Adrenal gland (tissue), 12 donors: ENCODE results near the gene ZNF648. TPM values are rescaled to one million over a fixed set of nuclear protein-coding genes. Genes with fewer than 3 reads are reported as not detected.
A peak's percentile ranks its signal among the peaks of the same experiment; 100 is the strongest.
"Not testable (repeated sequence)": the region's sequence is repeated elsewhere in the genome, so short reads cannot be mapped to it uniquely, and the experiment has no call there.

ENCODE experiments used
- DNase-seq, 7 donors: peaks; one replicate each; pipeline ENCODE4 v3.0.0-alpha.2; 2019 to 2020
- H3K27ac ChIP-seq, 5 donors: fragments of 200-600 bp; sonication (generic) in 4 of 5; 1 replicate in 3 of 5; 2 replicates in 2 of 5; pipeline versions ENCODE4 v1.5.1 to v1.8.0; 2016 to 2020; ENCODE audit warnings: mild to moderate bottlenecking in 1 of 5
- H3K27me3 ChIP-seq: fragments of 200-600 bp; 2 replicates; pipeline ENCODE4 v1.8.0; 2021
- H3K36me3 ChIP-seq, 2 donors: fragments of 200-600 bp; replicated peaks in 1 of 2; 1 replicate in 1 of 2; 2 replicates in 1 of 2; pipeline versions ENCODE4 v1.5.1 to v1.8.0; 2018 to 2022
- H3K4me1 ChIP-seq, 2 donors: fragments of 200-600 bp; replicated peaks in 1 of 2; 1 replicate in 1 of 2; 2 replicates in 1 of 2; pipeline versions ENCODE4 v1.5.1 to v1.8.0; 2018 to 2021
- H3K4me3 ChIP-seq, 4 donors: fragments of 200-600 bp; sonication (generic) in 3 of 4; one replicate each; pipeline ENCODE4 v1.5.1; 2016 to 2018
- H3K9me3 ChIP-seq, 3 donors: fragments of 200-600 bp; sonication (generic) in 1 of 3; replicated peaks in 1 of 3; 1 replicate in 2 of 3; 2 replicates in 1 of 3; pipeline versions ENCODE4 v1.5.1 to v1.8.0; 2016 to 2021
- POLR2A ChIP-seq, 2 donors: fragments of 450-650 bp; IDR thresholded peaks; one replicate each; pipeline ENCODE4 v1.6.1; 2017; ENCODE audit warnings: antibody characterized with exemption in 2 of 2, mild to moderate bottlenecking in 2 of 2, moderate library complexity in 1 of 2
- WGBS, 4 donors: extraction: QIAGEN DNeasy Blood & Tissue Kit in 2 of 4; methylation state at CpG; one replicate each; pipeline versions ENCODE4 v1.1.5 to v1.1.7; 2013 to 2017; 5-methylcytosine and 5-hydroxymethylcytosine counted together
- intact Hi-C, 2 donors: fragments of 100-400 bp; cut with DNase I; formaldehyde crosslinking; loops; one replicate each; pipeline versions ENCODE4 v1.14.1 to v1.15.0; 2022 to 2023
- polyA plus RNA-seq, 3 donors: library from polyadenylated mRNA; stranded (reverse); fragments of 200-250 nt in 2 of 3; fragments of 350-450 nt in 1 of 3; fragmentation: Illumina TruSeq in 1 of 3; extraction: RNeasy Lipid Tissue Mini Kit (QIAGEN cat#74804) in 1 of 3; gene quantifications; one replicate each; pipeline ENCODE4 v1.2.3, GENCODE V29; 2013 to 2014
- total RNA-seq, 9 donors: library from RNA; depleted of rRNA in 4 of 9; stranded (reverse); fragments of >200 nt in 4 of 9; fragments of 120-200 nt in 1 of 9; fragmentation: NEBNext Ultra II Directional in 1 of 9; extraction: Animal tissue kit (Norgen Biotek cat#: 25700) in 1 of 9; gene quantifications; one replicate each; pipeline versions ENCODE4 v1.1.0 to v1.2.4, GENCODE V29; 2013 to 2023
- TF ChIP-seq, protein P1 (sequence below), 6 experiments: fragments of 450-650 bp in 4 of 6; fragments of 200-600 bp in 2 of 6; sonication (generic) in 1 of 6; IDR thresholded peaks; 1 replicate in 5 of 6; 2 replicates in 1 of 6; pipeline versions ENCODE4 v1.5.1 to v1.8.0; 2016 to 2021; ENCODE audit warnings: antibody characterized with exemption in 6 of 6, mild to moderate bottlenecking in 2 of 6, moderate library complexity in 1 of 6
- donor health status: healthy with polysubstance abuse.
- donor health status: Bipolar disorder and iron deficiency.
- donor health status: DM: yes; HTN: yes; CAD: no.
- donor health status: DM: no; HTN: no; CAD: no.
- donor health status: DM: no; HTN: no; CAD: no.
- donor health status: DM: yes; HTN: yes; CAD: no.

ZNF648 gene
- total and polyA plus RNA-seq, 12 donors, result 0.06 to 0.14 TPM; not detected in 10

GRCh38 chr1:182029379-182030331 lies 31.9 kb downstream of the ZNF648 start:
- Histone ChIP-seq H3K4me3 (peak overlapping the region in 3 of 4 donors; percentile 12 to 74 (median 59)), H3K27ac (peak overlapping the region; percentile 38 to 90 (median 58)), H3K36me3 (no peaks in the 10 kb centered on the region), H3K9me3 (no peaks in the 10 kb centered on the region), H3K27me3 (no peaks in the 10 kb centered on the region), H3K4me1 (peaks cover 0 to 7% of the 10 kb centered on the region in 2 donors)
- DNase-seq, result peak; percentile 98 to 99 (median 99)
- 0 to 3% (median 1%) methylated on average over 15 to 68 of the region's 68 CpGs for WGBS, 4 donors
- intact Hi-C loops, result no loop called here
- TF ChIP-seq, protein P1, sequence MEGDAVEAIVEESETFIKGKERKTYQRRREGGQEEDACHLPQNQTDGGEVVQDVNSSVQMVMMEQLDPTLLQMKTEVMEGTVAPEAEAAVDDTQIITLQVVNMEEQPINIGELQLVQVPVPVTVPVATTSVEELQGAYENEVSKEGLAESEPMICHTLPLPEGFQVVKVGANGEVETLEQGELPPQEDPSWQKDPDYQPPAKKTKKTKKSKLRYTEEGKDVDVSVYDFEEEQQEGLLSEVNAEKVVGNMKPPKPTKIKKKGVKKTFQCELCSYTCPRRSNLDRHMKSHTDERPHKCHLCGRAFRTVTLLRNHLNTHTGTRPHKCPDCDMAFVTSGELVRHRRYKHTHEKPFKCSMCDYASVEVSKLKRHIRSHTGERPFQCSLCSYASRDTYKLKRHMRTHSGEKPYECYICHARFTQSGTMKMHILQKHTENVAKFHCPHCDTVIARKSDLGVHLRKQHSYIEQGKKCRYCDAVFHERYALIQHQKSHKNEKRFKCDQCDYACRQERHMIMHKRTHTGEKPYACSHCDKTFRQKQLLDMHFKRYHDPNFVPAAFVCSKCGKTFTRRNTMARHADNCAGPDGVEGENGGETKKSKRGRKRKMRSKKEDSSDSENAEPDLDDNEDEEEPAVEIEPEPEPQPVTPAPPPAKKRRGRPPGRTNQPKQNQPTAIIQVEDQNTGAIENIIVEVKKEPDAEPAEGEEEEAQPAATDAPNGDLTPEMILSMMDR (IDR thresholded peaks at IDR 0.05), result peak; percentile 23 to 58 (median 44)
- peak; percentile 77 to 93 for TF ChIP-seq POLR2A (IDR thresholded peaks at IDR 0.05)

GRCh38 chr1:182029002-182029378 lies 32.5 kb downstream of the ZNF648 start:
- Histone ChIP-seq H3K4me1 (peaks cover 0 to 7% of the 10 kb centered on the region in 2 donors), H3K27ac (peak overlapping the region; percentile 38 to 90 (median 58)), H3K27me3 (no peaks in the 10 kb centered on the region), H3K4me3 (peak overlapping the region in 3 of 4 donors; percentile 12 to 74 (median 59)), H3K9me3 (no peaks in the 10 kb centered on the region), H3K36me3 (no peaks in the 10 kb centered on the region)
- intact Hi-C loops, result no loop called here
- DNase-seq, result no peak
- TF ChIP-seq, protein P1 (IDR thresholded peaks at IDR 0.05), result no peak
- TF ChIP-seq POLR2A (IDR thresholded peaks at IDR 0.05), result no peak
- WGBS, 4 donors, result 0 to 4% (median 1%) methylated on average over 2 of the region's 2 CpGs

DNA sequence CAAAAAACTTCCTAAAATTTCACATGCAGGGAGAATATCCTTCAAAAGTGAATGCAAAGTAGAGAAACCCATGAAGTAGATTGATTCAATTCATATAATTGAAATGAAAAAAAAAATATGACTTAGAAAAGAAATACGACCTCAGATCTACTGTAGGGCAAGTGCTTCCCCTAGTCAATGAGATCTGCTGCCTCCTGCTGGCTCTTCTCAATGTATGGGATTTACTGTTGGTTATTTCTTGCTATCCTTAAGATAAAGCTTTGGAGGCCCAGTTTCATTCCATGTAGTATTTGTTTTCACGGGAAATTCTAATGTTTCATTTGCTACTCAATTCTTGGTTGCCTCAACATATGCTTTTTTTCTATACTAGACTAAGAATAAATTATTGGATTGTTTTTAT lies 46.2 kb downstream of the ZNF648 start:
- Histone ChIP-seq H3K9me3 (no peaks in the 10 kb centered on the region), H3K27me3 (no peaks in the 10 kb centered on the region), H3K36me3 (no peaks in the 10 kb centered on the region), H3K27ac (no peak overlapping the region), H3K4me1 (no peaks in the 10 kb centered on the region), H3K4me3 (no peak overlapping the region)
- 77 to 84% (median 81%) methylated on average over 2 of the region's 2 CpGs for WGBS, 4 donors
- TF ChIP-seq POLR2A (IDR thresholded peaks at IDR 0.05), result no peak
- intact Hi-C loops, result no loop called here
- DNase-seq, result no peak

DNA sequence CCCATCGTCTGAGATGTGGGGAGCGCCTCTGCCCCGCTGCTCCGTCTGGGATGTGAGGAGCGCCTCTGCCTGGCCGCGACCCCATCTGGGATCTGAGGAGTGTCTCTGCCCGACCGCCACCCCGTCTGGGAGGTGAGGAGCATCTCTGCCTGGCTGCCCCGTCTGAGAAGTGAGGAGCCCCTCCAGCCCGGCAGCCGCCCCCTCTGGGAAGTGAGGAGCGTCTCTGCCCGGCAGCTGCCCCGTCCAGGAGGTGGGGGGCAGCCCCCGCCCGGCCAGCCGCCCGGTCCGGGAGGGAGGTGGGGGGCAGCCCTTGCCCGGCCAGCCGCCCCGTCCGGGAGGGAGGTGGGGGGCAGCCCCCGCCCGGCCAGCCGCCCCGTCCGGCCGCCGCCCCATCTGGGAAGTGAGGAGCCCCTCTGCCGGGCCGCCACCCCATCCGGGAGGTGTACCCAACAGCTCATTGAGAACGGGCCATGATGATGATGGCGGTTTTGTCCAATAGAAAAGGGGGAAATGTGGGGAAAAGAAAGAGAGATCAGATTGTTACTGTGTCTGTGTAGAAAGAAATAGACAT lies 50.6 kb downstream of the ZNF648 start:
- 78 to 97% (median 94%) methylated on average over 4 to 37 of the region's 37 CpGs for WGBS, 4 donors

GRCh38 chr1:182005398-182005797 lies 56.1 kb downstream of the ZNF648 start:
- H3K36me3 ChIP-seq, H3K27me3 ChIP-seq, intact Hi-C loops, H3K4me1 ChIP-seq, H3K4me3 ChIP-seq, H3K27ac ChIP-seq, DNase-seq, H3K9me3 ChIP-seq: not testable (repeated sequence)
- WGBS, 4 donors, result 85 to 93% (median 89%) methylated on average over 3 of the region's 3 CpGs

More for the DNA sequence above, 50.6 kb downstream of the ZNF648 start:
- H3K4me3 ChIP-seq, intact Hi-C loops, H3K36me3 ChIP-seq, H3K27me3 ChIP-seq, DNase-seq, H3K9me3 ChIP-seq, H3K4me1 ChIP-seq, H3K27ac ChIP-seq: not testable (repeated sequence)
